Activated CD4-positive, alpha-beta T cell treated with anti-CD3 and anti-CD28 coated beads, Interleukin-2, amount 50 U/mL, for 4 hours (primary cell): Measurements from ENCODE around the gene TXNDC5.

ENCODE experiments used
- DNase-seq, 2 experiments: peaks; one replicate each; pipeline ENCODE4 v3.0.0-alpha.2; 2020

Gene TXNDC5

DNA sequence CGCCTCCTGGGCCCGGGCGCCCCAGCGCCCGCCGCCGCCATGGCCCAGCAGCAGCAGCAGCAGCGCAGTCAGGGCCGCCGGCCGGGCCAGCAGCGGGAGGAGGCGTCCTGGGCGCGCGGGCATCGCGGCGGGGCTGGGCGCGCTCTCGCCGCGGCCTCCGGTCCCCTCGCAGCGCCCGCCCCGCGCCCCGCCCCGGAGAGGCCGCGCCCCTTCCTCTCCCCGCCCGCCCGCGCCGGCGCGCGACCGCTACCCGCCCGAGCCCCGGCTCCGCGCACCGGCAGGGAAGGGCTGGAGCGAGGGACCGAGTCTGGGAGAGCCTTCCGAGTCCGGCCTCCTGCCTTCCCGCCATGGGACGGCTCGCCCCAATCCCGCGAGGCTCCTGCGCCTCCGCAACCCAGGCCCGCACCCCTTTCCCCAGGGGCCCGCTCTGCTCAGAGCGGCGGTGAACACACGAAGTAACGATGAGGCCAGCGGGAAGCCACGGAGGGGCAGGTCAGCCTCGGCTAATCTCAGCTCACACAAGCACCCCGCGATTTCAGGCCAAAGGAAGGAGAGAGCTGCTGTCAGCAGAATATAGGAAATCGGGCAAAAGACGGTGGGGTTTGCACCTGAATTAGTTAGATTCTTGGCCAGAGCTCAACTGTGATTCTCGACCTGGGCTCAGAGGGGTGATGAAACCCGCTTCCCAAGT lies at the start of gene TXNDC5:
TSS of gene TXNDC5 (minus strand) at position 135 of the 691 bp plus-strand sequence. CDS start at position 123, 12 bp downstream.
- peak; percentile 47 to 58 for DNase-seq

DNA sequence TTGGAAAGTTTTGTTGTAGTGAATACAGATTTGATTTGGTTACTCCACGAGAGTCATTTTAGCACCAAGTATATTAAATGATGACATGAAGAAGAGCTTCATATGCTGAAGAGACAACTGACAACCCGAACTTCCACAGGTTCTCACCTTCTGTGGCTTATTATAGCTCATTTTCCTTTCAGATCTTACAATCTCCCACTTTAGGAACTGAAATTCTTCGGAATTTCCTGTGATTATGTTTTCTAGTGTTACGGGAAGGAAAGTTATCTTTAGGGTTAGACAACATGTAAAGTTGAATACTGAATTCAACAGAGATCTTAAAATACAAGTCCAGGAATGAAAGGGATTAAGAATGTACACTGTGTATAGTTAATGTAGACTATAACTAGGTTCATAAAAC lies 49.6 kb upstream of the TXNDC5 start:
- DNase-seq = no peak

DNA sequence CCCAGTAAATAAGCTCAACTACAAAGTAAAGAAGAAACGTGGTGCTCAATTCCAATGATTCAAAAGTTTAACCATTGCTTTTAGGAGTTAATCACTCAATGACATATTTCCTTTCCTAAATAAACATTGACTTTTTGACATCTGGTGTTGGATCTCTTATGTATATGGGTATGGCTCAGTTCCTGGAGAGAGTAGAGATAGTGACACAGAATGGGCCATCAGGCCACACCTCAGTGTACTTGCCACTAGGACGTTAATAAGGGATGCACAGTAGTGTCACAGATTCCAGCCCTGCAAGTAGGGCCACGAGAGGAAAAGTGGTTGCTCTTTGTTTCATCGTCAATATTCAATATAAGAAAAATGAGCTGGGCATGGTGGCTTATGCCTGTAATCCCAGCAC lies 48.9 kb upstream of the TXNDC5 start:
- no peak for DNase-seq

DNA sequence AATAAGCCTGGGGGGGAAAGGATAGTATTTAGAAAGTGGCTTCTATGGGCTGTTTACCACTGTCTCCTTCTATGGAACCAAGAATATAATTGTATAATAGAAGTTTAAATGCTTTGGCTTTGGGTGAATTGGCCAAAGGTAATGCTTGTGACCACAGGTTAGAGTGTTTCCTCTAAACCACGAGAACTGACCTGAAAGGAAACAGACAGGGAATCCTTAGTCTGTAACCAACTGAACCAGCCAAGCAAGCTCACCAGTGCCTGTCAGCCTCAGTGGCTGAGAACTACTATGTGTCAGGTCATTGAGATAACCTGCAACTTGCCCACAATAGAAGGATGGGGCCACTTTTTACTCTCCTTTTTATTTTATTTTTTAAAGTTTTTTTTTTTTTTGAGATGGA lies 47.9 kb upstream of the TXNDC5 start:
- no peak for DNase-seq

DNA sequence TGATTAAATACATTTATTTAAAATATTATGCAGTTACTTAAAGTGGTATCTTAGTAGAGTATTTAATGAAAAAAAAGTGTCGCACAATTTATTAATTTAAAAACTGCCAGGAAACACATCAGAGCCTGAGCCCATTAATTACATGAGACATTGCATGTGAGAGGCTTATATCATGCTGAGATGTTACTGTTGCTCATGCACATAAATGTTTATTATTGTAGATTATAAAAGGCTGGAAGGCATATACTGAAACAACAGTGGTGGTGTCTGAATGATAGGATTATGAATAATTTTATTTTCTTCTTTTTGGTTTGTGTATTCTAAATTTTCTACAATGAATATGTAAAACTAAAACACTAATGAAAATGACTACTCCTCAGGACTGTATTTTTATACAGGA lies 45.7 kb upstream of the TXNDC5 start:
- DNase-seq = no peak

DNA sequence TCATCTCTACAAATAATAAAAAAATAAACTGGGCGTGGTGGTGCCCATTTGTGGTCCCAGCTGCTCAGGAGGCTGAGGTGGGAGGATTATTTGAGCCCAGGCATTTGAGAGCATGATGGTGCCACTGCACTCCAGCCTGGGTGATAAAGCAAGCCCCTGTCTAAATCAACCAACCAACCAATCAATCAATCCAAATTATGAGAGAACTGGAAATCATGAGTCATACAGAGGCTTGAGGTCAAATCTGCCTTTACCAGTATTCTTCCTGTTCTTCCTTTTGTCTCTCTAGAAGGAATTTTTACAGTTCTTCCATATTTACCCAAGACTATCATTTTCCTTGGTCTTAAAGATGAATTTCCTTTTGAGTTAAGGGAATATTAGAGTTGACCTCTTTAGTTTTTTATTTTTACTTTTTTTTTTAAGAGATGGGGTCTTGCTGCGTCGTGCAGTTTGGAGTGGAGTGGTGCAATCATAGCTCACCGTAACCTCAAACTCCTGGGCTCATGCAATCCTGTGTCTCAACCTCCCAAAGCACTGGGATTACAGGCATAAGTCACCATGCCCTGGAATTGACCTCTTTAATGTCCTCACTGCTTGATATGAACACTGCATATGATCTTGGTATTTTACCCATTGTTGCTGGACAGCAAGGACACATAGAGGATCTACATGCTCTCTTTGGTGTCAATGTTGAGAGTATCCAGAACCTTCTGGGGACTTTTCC lies 44.1 kb upstream of the TXNDC5 start:
- no peak for DNase-seq

DNA sequence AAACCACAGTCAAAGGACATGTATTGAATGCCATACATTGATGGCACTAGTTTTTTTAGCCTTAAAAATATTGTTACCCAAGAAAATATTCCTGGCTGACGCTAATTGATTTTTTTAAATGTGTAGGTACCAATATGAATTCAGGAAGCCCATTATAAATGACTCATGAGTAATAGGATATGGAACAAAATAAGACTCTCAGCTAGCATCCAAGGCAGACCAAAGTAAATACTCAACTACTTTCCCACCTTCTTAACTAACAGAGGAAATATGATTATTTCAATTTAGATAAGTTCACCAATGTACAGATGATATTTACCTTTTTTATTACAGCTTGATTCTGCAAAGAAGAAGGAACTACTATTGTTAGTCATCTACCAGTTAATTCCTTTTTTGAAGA lies 43.2 kb upstream of the TXNDC5 start:
- no peak for DNase-seq

DNA sequence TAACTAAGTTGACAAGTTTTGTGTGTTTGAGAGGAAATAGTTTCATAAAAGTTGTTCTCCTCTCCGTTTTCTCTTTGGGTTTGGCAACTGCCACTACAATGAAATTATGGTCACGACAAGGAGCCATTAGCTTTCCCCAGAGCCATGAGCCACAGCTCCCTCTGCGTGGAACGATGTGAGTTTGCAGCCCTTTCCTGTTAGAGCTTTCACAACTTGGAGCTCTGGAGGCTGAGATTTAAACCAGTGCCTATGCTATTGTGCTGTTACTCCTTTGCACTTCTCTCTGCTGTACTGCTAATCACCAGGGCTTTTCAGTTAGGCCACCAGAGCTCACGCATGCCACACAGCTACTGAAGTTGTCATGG lies 29.3 kb upstream of the TXNDC5 start:
- no peak for DNase-seq

DNA sequence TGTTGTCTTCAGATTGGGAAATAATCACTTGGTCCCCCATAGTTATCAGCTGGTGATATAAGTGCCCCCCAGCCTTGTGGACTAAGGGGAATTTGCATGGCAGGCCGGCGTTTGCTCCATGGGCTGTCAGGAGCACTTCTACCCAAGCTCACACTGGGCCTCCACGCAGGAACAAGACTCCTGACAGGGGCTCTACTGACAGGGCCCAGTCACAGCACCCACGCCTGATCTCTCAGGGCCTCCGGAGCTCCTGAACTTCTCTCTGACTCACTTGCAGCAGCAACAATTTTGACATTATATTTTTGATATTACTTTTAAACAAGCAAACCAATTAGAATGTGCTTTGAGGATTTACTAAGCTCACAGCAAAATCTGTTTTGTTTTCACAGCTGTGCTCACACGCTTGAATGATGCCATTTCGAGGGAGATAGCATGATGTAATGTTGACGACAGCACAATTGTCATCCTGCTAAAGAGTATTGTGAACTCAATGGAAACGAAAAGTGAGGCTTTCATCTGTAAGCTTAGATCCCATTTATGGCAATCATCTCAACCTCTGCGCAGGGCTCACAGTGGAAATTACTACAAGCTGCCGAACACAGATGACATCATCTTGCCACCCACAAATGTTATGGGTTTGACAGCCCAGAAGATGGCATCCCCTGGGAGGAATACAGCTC lies 28.7 kb upstream of the TXNDC5 start:
- no peak for DNase-seq

DNA sequence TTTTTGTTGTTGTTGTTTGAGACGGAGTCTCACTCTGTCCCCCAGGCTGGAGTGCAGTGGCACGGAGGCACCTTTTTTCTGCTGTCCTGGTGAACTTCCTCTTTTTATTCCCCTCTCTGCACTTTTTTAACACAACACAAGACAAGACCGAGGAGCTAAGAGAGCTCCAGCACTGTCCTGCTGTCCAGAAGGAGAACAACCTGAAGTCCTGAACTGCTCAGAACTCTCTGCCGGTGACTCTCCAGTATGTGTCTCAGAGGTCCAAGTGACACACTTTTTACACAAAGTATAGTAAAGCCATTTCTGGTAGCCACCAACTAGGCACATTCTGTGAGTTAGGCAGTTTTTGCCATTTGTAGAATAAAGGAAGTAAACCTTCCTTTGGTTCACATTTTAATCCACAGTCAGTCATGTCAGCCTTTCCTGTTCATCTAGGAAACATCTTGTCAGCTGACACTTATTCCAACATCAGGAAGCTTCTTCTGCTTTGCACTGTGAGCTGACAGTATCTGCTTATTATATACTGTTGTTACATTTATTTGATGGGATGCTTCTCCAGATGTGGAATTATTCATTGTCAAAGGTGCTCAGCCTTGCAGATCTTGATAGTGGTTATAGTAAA lies 28.1 kb upstream of the TXNDC5 start:
- DNase-seq = no peak

DNA sequence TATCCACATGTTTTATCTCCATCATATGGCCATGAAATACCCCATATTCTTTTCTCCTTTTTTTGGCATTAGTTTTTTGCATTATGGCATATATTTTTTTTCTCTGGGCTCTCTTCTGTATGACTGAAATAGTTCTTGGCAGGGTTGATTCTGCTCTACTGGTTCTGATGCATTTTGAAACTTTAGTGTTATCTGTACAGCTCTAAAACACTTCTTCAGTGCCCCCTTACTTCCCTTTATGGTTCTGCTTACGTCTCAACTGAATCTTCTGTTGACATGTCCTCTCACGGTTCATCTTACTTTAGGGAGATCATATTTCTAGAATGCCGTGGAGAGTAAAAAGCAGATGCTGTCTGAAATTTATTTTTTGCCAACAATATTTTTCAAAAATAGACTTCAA lies 23.2 kb upstream of the TXNDC5 start:
- no peak for DNase-seq

DNA sequence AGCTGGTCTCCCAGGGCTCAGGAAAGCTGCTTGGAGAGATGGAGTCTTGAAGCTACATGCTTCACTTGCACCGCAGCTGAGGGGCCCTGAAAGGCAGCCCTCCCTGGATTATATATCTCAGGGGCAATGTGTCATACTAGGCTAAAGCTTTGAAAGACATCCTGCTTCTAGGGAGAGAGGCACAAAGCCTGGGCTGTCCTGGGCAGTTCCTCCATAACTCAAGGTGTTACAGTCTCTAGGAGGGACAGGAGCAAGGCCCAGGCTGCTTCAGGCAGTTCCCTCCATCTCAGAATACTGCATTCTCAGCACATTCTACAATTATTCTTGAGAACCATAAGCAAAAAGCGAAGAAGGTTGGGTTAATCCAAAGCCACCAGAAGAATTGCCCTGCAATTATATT lies 22.0 kb upstream of the TXNDC5 start:
- no peak for DNase-seq

DNA sequence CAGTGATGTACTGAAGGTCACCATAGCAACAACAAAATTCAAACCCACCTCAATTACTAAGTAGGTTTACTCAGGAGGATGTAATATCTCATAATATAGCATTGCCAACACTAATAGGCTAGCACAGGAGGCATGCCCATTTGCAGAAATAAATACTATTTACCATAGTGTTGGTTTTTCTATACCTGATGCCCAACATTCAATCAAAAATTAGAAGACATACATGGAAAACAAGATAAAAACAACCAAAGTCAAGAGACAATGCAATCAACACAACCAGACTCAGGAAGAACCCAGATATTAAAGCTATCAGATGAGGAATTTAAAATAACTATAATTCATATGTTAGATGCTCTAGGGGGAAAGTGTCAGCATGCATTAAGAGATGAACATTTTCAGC lies 14.3 kb upstream of the TXNDC5 start:
- no peak for DNase-seq

DNA sequence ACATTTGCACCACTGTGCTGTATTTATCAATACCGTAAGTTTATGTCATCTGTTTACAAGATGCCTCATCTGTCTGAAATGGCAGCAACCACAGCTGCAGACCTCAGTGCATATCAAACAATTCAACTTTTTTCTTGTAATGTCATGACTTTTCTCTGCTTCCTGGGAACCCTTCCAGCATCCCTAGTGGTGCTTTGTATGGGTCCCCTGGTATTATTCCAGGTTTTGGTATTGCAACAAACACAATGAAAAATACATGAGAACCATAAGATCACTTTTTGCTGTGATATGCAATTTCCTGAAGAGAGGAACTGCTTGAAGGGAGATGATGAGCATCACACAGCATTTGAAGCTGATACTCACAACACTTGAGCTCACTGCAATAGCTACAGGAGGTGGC lies 12.0 kb upstream of the TXNDC5 start:
- no peak for DNase-seq

DNA sequence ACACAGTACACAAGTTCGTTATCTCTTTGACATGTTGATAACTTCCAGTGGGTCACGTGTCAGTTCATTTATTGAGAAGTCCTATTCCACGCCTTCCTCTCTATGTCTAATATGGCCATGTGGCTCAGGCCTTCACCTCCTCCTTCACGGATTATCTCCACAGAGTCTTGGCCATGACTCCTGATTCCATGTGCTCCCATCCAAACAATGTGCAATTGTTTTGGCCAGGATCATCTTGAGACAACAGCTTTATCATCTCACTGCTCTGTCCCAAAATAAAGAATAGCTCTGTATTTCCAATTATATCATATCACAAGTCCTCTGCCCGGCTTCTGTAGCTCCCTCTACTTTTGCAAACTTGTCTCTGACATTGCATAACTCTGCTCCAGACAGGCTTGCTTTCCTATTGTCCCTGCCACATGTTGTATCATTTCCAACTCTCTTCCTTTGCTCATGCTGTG lies 11.1 kb upstream of the TXNDC5 start:
- DNase-seq = no peak

DNA sequence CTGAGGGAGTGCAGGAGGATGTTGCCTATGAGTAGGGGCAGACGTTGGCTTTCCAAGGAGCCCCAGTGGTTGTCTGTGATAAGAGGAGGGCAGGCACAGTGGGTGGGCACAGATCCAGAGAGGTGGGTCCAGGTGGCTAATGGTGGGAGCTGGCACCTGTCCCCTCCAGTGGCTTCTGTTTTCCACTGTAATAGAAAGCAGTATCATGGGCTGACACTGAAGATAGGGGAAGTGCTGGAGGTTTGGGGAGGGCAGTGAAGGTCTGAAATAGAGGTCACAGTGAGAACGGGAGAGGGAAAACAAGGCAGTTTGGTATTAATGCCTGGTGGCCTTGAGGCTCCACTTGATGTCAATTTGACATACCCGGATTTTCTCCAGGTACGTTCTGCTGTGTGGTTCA lies 10.5 kb upstream of the TXNDC5 start:
- DNase-seq = no peak

DNA sequence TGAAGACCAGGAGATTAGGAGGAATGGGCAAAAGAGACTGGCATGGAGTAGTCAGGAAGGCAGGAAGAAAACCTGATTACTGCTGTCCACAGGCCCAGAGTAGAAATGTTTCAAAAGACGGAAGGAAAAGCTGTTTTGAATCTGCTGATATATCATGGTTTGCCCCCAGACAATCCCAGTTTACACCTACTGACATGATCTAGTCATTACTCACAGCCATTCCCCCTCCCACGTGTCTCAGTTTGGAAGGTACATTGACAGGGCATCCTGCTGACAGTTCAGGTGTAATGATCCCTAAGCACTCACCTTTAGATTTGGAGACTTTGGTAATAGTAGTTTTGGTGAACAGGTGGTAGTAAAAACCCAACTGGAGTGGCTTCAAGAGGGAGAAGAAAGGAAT lies 9.8 kb upstream of the TXNDC5 start:
- no peak for DNase-seq

DNA sequence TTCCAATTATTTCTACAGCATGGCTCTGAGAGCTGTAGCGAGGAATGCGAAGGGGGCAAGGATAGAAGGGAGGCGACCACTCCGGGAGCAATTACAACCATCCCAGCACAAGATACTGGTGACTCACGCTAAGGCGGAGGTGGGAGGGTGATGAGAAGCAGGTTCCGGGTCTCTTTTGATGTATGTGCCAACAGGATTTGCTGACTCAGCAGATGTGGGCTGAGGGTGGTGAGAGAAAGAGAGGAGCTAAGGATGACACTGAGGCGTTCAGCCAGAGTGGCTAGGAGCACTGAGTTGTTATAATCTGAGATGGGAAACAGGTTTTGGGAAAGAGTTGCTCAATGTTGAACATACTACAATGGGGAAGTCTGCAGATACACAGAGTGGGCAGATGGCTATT lies 9.3 kb upstream of the TXNDC5 start:
- peak; percentile 25 to 37 for DNase-seq

DNA sequence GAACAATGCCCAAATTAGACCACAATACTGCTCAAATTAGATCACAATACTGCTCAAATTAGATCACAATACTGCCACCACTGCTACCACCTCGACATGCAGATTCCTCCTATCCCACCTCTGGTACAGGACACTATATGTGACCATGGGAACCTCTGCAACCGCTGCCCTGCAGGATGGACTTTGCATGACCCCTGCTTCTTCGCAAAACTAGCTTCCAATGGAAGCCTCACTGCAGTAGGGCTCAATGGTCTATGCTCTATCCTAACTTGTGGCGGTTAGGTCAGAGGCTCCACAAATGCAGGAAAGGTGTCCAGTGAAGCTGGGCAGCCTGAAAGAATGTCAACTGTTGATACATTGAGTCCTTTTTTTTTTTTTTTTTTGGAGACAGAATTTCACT lies 7.8 kb upstream of the TXNDC5 start:
- no peak for DNase-seq

DNA sequence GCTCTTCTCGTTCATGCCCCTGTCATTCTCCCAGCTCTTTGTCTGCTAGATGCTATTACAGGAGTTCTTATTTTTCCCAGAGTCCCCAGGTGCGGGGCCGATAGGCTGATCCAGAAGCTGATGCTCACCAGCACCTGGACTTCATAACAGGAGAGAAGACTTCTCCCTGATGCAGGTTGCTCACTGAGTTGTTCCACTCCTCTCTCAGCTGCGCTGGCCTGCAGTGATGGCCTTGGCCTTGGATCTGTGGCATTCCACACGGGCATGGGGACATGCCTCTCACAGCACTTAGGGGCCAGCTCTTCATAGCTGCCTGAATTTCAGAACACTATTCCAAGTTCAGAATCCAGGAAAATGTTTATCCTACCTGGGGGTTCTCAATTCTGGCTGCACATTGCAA lies 7.1 kb upstream of the TXNDC5 start:
- DNase-seq = no peak

DNA sequence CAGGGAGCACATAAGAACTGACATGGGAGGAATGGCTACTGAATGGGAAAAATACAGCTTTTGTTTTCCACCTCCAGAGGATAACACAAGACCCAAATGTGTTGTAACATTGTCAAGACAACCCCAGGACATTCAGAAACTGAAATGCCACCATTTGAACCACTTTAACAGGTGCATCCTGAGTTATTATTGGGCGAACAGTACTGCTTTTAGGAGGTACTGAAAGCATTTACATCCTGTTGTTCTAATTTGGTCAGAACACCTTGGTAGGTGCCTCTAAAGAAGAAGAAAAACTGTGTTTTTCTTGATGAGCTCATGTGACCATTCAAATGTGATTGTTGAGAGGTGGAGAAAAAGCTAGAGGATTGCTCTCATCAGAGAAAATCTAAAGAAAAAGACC lies 6.4 kb upstream of the TXNDC5 start:
- no peak for DNase-seq

DNA sequence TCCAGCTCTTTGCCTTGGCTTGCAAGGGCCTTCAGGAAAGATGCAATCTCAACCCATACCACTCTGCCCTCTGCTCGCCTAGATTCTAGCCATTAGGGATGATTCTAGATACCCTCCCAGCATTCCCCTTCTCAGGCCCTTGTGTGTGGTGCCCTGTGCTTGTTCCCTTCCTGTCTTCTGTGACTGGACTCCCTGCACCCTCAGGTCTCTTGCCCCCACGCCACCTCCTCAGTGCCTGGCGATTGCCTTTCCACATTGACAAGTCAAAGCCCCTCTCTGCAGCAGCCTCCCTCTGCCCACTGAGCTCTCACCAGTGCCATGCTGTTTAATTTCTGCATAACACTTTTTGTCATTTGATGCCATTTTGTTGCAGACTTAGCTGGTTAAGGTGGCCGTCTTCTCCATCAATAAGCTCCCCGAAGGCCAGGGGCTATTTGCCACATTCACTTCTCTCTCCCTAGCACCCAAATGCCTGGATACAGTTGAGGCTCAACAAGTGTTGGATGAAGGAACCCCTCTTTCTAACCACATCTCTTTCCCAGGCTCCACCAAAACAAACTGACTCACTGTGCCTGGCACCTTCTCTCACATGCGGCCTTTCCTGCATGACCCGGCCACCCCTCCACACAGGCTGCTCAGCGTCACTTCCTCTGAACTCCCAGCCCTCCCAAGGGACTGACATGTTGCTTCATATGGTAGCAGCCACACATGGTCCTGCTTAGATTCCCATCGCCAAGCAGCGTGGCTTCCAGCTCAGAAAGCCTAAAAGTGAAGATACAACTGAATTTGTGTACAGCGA lies 4.6 kb upstream of the TXNDC5 start:
- DNase-seq = no peak

DNA sequence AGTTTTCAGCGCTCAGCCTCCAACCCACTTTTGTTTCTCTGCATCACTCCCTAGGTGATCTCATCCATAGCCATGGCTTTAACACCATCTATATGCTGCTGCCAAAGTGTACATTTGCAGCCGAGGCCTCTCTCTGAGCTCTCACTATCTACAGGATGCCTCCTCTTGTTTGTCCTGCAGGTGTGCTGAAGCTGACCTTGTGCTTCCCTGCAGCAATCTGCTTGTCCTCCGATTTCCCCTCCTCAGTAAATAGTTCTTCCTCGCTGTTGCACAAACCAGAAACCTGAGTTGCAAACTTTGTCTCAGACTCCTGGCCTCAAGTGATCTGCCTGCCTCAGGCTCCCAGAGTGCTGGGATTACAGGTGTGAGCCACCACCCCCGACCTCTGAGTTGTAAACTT lies 3.7 kb upstream of the TXNDC5 start:
- DNase-seq = no peak
